AG04449 (cell line): ENCODE measurements around the gene CTDSPL.

Experiments
- CTCF ChIA-PET: fragments of 350-600 bp; formaldehyde crosslinking; extraction: SDS; loops from one replicate; lab custom pipeline; 2021; ENCODE audit warnings: antibody characterized with exemption; lab: Yijun Ruan, JAX
- POLR2A ChIA-PET: fragments of 400-600, 350-600 bp; formaldehyde crosslinking; extraction: SDS; loops from one replicate; lab custom pipeline; 2020; ENCODE audit warnings: antibody characterized with exemption, inconsistent platforms; lab: Yijun Ruan, JAX
- DNase-seq: peaks from one replicate; pipeline ENCODE4 v3.0.0-alpha.2; 2010; ENCODE audit warnings: low read depth, low spot score
- H3K4me3 ChIP-seq: 2 replicates; pipeline ENCODE4 v1.5.1; 2011; ENCODE audit warnings: low read depth, mild to moderate bottlenecking, control low read depth, low read length
- CTCF ChIP-seq: IDR thresholded peaks from one replicate; pipeline ENCODE4 v1.5.1; 2011; ENCODE audit warnings: mild to moderate bottlenecking, moderate library complexity, low read length, control low read depth, inconsistent platforms; ENCODE audit not compliant: insufficient read depth; ENCODE audit errors: missing control alignments

The CTDSPL gene

GRCh38 chr3:37942646-37943045 is 81.0 kb downstream of the CTDSPL start:
- CTCF ChIA-PET = interaction anchor here (0.9 to 2.3 kb wide), 4 partner anchors 10 to 87 kb away, joined by 3 to 7 read pairs (median 4); no protein-coding TSS in a partner anchor
- DNase-seq = no peak
- POLR2A ChIA-PET = no interaction called here

GRCh38 chr3:37943126-37943525 is 81.4 kb downstream of the CTDSPL start:
- H3K4me3 ChIP-seq = no peak overlapping the region
- no peak for TF ChIP-seq CTCF
- CTCF ChIA-PET = interaction anchor here (1.5 to 2.3 kb wide), 4 partner anchors 18 to 88 kb away, joined by 4 to 7 read pairs (median 6); no protein-coding TSS in a partner anchor
- POLR2A ChIA-PET = no interaction called here
- DNase-seq = no peak

More at GRCh38 chr3:37942646-37943045, 81.0 kb downstream of the CTDSPL start:
- no peak for TF ChIP-seq CTCF
- no peak overlapping the region for H3K4me3 ChIP-seq

GRCh38 chr3:37943631-37944314 is 82.1 kb downstream of the CTDSPL start:
- CTCF ChIA-PET = interaction anchor here (0.8 to 2.3 kb wide), 6 partner anchors 12 to 89 kb away, joined by 3 to 7 read pairs (median 6); no protein-coding TSS in a partner anchor
- no peak for DNase-seq
- no peak for TF ChIP-seq CTCF
- no peak overlapping the region for H3K4me3 ChIP-seq
- POLR2A ChIA-PET = no interaction called here

- no peak for TF ChIP-seq CTCF
- no peak for DNase-seq
- POLR2A ChIA-PET = no interaction called here
- CTCF ChIA-PET = interaction anchor here (0.8 to 1.9 kb wide), 4 partner anchors 11 to 90 kb away, joined by 3 to 6 read pairs (median 5); no protein-coding TSS in a partner anchor
- H3K4me3 ChIP-seq = no peak overlapping the region
Measured at GRCh38 chr3:37944391-37944842, 82.7 kb downstream of the CTDSPL start.

GRCh38 chr3:37945156-37945806 is 83.6 kb downstream of the CTDSPL start:
- DNase-seq = no peak
- ChIA-PET POLR2A (interaction anchor here (0.6 kb wide), 1 partner anchor 16 kb away, joined by 3 read pairs; no protein-coding TSS in a partner anchor), CTCF (interaction anchor here (0.9 to 2.0 kb wide), 11 partner anchors 10 to 91 kb away, joined by 3 to 7 read pairs (median 5); no protein-coding TSS in a partner anchor)
- TF ChIP-seq CTCF = no peak
- H3K4me3 ChIP-seq = no peak overlapping the region
